Loucy (cell line): ENCODE data around the gene PFKFB2.

Experiments
- EZH2phosphoT487 ChIP-seq: fragments of 200-600 bp; IDR thresholded peaks from 2 replicates; pipeline ENCODE4 v1.6.1; 2018; ENCODE audit warnings: antibody characterized with exemption, mild to moderate bottlenecking, moderate library complexity, borderline replicate concordance
- TF ChIP-seq, protein P1 (sequence below): fragments of 200-600 bp; sonication (generic); conservative IDR thresholded peaks from 2 replicates; pipeline ENCODE4 v1.5.1; 2014; ENCODE audit warnings: mild to moderate bottlenecking, antibody characterized with exemption, low read length

DNA sequence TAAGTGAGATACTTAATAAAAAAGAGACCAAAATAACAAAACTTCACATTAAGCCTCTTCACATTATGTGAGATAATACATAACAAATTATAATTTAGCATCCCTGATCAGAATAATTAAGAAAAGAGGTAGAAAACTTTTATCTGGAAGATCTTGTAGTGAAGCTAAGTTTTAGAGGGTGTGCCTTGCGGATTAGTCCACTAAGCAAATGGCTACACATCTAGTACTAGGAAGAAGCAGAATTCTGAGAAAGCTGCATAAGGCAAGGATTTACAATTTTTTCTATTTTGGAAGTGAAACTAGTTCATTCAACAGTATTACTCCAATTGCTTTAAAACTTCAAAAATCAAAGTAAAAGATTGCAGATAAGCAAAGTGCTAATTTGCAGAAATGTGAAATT lies 5.6 kb upstream of the PFKFB2 start:
- TF ChIP-seq, protein P1, sequence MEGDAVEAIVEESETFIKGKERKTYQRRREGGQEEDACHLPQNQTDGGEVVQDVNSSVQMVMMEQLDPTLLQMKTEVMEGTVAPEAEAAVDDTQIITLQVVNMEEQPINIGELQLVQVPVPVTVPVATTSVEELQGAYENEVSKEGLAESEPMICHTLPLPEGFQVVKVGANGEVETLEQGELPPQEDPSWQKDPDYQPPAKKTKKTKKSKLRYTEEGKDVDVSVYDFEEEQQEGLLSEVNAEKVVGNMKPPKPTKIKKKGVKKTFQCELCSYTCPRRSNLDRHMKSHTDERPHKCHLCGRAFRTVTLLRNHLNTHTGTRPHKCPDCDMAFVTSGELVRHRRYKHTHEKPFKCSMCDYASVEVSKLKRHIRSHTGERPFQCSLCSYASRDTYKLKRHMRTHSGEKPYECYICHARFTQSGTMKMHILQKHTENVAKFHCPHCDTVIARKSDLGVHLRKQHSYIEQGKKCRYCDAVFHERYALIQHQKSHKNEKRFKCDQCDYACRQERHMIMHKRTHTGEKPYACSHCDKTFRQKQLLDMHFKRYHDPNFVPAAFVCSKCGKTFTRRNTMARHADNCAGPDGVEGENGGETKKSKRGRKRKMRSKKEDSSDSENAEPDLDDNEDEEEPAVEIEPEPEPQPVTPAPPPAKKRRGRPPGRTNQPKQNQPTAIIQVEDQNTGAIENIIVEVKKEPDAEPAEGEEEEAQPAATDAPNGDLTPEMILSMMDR = no peak
- no peak for TF ChIP-seq EZH2phosphoT487
